H9 (cell line): ENCODE data around the gene BAIAP2L1. TPM values are rescaled to one million over a fixed set of nuclear protein-coding genes. Genes with fewer than 3 reads are reported as not detected.

ENCODE experiments used
- DNase-seq: peaks from one replicate; pipeline ENCODE4 v3.0.0-alpha.2; 2017
- H2AFZ ChIP-seq: one replicate; pipeline ENCODE4 v1.6.1; 2013; ENCODE audit warnings: mild to moderate bottlenecking, low read length, control low read depth, moderate library complexity
- H2AK5ac ChIP-seq: 2 replicates; pipeline ENCODE4 v1.6.1; 2013; ENCODE audit warnings: low read length, control low read depth, mixed read lengths; ENCODE audit not compliant: insufficient read length
- H2BK120ac ChIP-seq: one replicate; pipeline ENCODE4 v1.6.1; 2013; ENCODE audit warnings: low read depth, mild to moderate bottlenecking, low read length, control low read depth, inconsistent platforms; ENCODE audit not compliant: poor library complexity, severe bottlenecking
- H2BK12ac ChIP-seq: 2 replicates; pipeline ENCODE4 v1.6.1; 2013; ENCODE audit warnings: low read length, control low read depth, mixed read lengths, low read depth; ENCODE audit not compliant: insufficient read length
- H2BK15ac ChIP-seq: 2 replicates; pipeline ENCODE4 v1.6.1; 2013; ENCODE audit warnings: low read depth, low read length, control low read depth
- H2BK20ac ChIP-seq: one replicate; pipeline ENCODE4 v1.6.1; 2013; ENCODE audit warnings: low read depth, mild to moderate bottlenecking, low read length, control low read depth, inconsistent platforms; ENCODE audit not compliant: poor library complexity, severe bottlenecking
- H2BK5ac ChIP-seq: 2 replicates; pipeline ENCODE4 v1.6.1; 2013; ENCODE audit warnings: low read length, control low read depth, mixed read lengths; ENCODE audit not compliant: insufficient read length
- H3K14ac ChIP-seq: 2 replicates; pipeline ENCODE4 v1.6.1; 2013; ENCODE audit warnings: low read length, control low read depth; ENCODE audit not compliant: insufficient read depth
- H3K18ac ChIP-seq: 2 replicates; pipeline ENCODE4 v1.6.1; 2013; ENCODE audit warnings: low read depth, mild to moderate bottlenecking, mixed read lengths, low read length, control low read depth; ENCODE audit not compliant: insufficient read length
- H3K23ac ChIP-seq: 2 replicates; pipeline ENCODE4 v1.6.1; 2013; ENCODE audit warnings: low read length, control low read depth, mixed read lengths, low read depth; ENCODE audit not compliant: insufficient read length
- H3K23me2 ChIP-seq: 2 replicates; pipeline ENCODE4 v1.6.1; 2013; ENCODE audit warnings: low read depth, mild to moderate bottlenecking, mixed read lengths, low read length, control low read depth; ENCODE audit not compliant: insufficient read length, poor library complexity, severe bottlenecking
- H3K27ac ChIP-seq: 2 replicates; pipeline ENCODE4 v1.5.1; 2013; ENCODE audit warnings: low read length, control low read depth, mixed read lengths, low read depth; ENCODE audit not compliant: insufficient read length
- H3K27me3 ChIP-seq: 2 replicates; pipeline ENCODE4 v1.6.1; 2013; ENCODE audit warnings: low read length, control low read depth, inconsistent platforms; ENCODE audit not compliant: insufficient read depth
- H3K4ac ChIP-seq: 2 replicates; pipeline ENCODE4 v1.6.1; 2013; ENCODE audit warnings: low read depth, mild to moderate bottlenecking, control low read depth, inconsistent platforms, low read length, moderate library complexity
- H3K4me1 ChIP-seq: 2 replicates; pipeline ENCODE4 v1.6.1; 2013; ENCODE audit warnings: low read length, control low read depth, inconsistent platforms; ENCODE audit not compliant: insufficient read depth
- H3K4me2 ChIP-seq: 2 replicates; pipeline ENCODE4 v1.6.1; 2013; ENCODE audit warnings: low read length, control low read depth, mixed read lengths; ENCODE audit not compliant: insufficient read length, insufficient read depth
- H3K56ac ChIP-seq: 2 replicates; pipeline ENCODE4 v1.6.1; 2013; ENCODE audit warnings: low read depth, mild to moderate bottlenecking, mixed read lengths, low read length, control low read depth; ENCODE audit not compliant: insufficient read length
- H3K79me1 ChIP-seq: 2 replicates; pipeline ENCODE4 v1.6.1; 2013; ENCODE audit warnings: low read depth, mild to moderate bottlenecking, moderate library complexity, low read length, control low read depth, inconsistent platforms; ENCODE audit not compliant: insufficient read depth, poor library complexity, severe bottlenecking
- H3K79me2 ChIP-seq: 2 replicates; pipeline ENCODE4 v1.6.1; 2013; ENCODE audit warnings: low read length, control low read depth, inconsistent platforms; ENCODE audit not compliant: insufficient read depth
- H3K9ac ChIP-seq: 2 replicates; pipeline ENCODE4 v1.6.1; 2013; ENCODE audit warnings: low read length, control low read depth, mixed read lengths; ENCODE audit not compliant: insufficient read length; ENCODE audit errors: extremely low read depth
- H3K9me3 ChIP-seq: one replicate; pipeline ENCODE4 v1.6.1; 2013; ENCODE audit warnings: low read depth, low read length, inconsistent platforms; ENCODE audit not compliant: control insufficient read depth
- H3T11ph ChIP-seq: one replicate; pipeline ENCODE4 v1.6.1; 2013; ENCODE audit warnings: mild to moderate bottlenecking, low read length, control low read depth, inconsistent platforms
- H4K20me1 ChIP-seq: one replicate; pipeline ENCODE4 v1.6.1; 2013; ENCODE audit not compliant: control insufficient read depth, insufficient read length, insufficient read depth
- H4K5ac ChIP-seq: 2 replicates; pipeline ENCODE4 v1.6.1; 2013; ENCODE audit warnings: low read depth, mild to moderate bottlenecking, mixed read lengths, low read length, control low read depth; ENCODE audit not compliant: insufficient read length
- H4K8ac ChIP-seq: replicated peaks from 2 replicates; pipeline ENCODE4 v1.6.1; 2013; ENCODE audit warnings: low read length, control low read depth, mixed read lengths, low read depth; ENCODE audit not compliant: insufficient read length
- H4K91ac ChIP-seq: 2 replicates; pipeline ENCODE4 v1.6.1; 2013; ENCODE audit warnings: low read depth, mild to moderate bottlenecking, moderate library complexity, mixed read lengths, low read length, control low read depth; ENCODE audit not compliant: insufficient read length
- H3K27ac Mint-ChIP-seq, 3 experiments: 2 replicates in 2 of 3; 3 replicates in 1 of 3; pipeline ENCODE4 v1.8.0; 2020 to 2021; ENCODE audit warnings: mixed read lengths in 3 of 3, mild to moderate bottlenecking in 1 of 3, moderate library complexity in 1 of 3
- H3K27me3 Mint-ChIP-seq: 2 replicates; pipeline ENCODE4 v1.8.0; 2021; ENCODE audit warnings: low read depth, mild to moderate bottlenecking, moderate library complexity, mixed read lengths
- H3K36me3 Mint-ChIP-seq, 3 experiments: 2 replicates in 2 of 3; 3 replicates in 1 of 3; pipeline ENCODE4 v1.8.0; 2020 to 2021; ENCODE audit warnings: low read depth in 3 of 3, mixed read lengths in 3 of 3; ENCODE audit not compliant: insufficient read depth in 1 of 3
- H3K4me1 Mint-ChIP-seq, 2 experiments: 2 replicates each; pipeline ENCODE4 v1.8.0; 2020; ENCODE audit warnings: mixed read lengths in 2 of 2
- H3K4me3 Mint-ChIP-seq, 2 experiments: 2 replicates in 1 of 2; 3 replicates in 1 of 2; pipeline ENCODE4 v1.8.0; 2020 to 2021; ENCODE audit warnings: mild to moderate bottlenecking in 2 of 2, mixed read lengths in 2 of 2, moderate library complexity in 1 of 2
- H3K9me3 Mint-ChIP-seq, 2 experiments: 2 replicates in 1 of 2; 3 replicates in 1 of 2; pipeline ENCODE4 v1.8.0; 2020; ENCODE audit warnings: mild to moderate bottlenecking in 2 of 2, mixed read lengths in 2 of 2, moderate library complexity in 1 of 2
- WGBS: extraction: QIAGEN DNeasy Blood & Tissue Kit; methylation state at CpG from one replicate; pipeline ENCODE4 v1.1.7; 2013; ENCODE audit warnings: missing lambda C conversion rate, low lambda C conversion rate, mixed read lengths; ENCODE audit not compliant: insufficient read length; ENCODE audit errors: extremely low coverage; 5-methylcytosine and 5-hydroxymethylcytosine counted together
- total RNA-seq: library from RNA; stranded (reverse); gene quantifications from 2 replicates; pipeline ENCODE4 v1.2.1, GENCODE V29; 2021
- TF ChIP-seq, protein P1 (sequence below): fragments of 200-600 bp; sonication (generic); conservative IDR thresholded peaks from 3 replicates; pipeline ENCODE4 v1.8.0; 2021; ENCODE audit warnings: antibody characterized with exemption, mild to moderate bottlenecking

The BAIAP2L1 gene
- total RNA-seq, 1 experiment from 2014 or later = 25.9 TPM

DNA sequence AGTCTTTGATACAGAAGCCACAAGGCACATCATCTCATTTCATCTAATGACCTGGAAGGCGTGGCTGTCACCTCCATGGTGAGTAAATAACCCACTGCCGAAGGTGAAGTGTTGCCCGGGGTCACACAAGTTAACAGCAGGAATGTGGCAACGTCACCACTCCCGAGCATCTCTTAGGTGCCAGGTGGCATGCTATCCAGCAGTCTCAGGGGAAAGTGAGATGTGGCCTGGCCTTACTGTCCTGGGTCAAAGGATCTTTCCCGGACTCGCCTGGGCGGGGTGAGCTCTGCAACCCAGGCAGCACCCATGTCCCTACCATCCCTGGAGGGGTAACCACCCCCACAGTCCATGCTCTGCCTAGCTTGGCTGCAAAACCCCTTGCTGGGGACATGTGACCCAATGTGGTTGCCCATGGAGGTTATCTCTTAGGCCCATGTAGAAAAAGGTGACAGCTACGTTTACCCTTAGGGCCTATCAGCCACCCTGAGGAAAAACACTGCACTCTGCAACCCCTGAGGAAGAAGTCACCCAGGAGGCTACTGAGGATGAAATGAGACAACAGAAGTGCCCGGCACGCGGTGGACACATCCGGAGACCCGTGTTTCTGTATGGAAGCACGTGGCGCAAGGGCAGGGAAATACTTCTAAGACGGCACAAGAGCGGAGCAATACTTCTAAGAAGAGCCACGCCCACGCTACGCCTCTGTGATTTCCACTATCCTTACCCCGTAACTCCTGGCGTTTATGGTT lies 52.0 kb downstream of the BAIAP2L1 start:
- Mint-ChIP-seq H3K4me3 (no peak overlapping the region), H3K4me1 (peaks cover 0 to under 1% of the 10 kb centered on the region in 2 experiments; a peak in 2 of 4 replicates), H3K27me3 (no peaks in the 10 kb centered on the region), H3K36me3 (peaks cover 5 to 28% (median 20%) of the 10 kb centered on the region in 3 experiments; a peak in 5 of 7 replicates), H3K27ac (0 out of 7 replicates have a peak overlapping the region, but pooled peaks of 1 of the 3 experiments have one; percentile 12), H3K9me3 (no peaks in the 10 kb centered on the region)
- Histone ChIP-seq H3K9ac (no peak overlapping the region), H2BK12ac (no peak overlapping the region), H2BK15ac (no peak overlapping the region), H3K79me1 (peaks cover 3% of the 10 kb centered on the region), H2BK20ac (no peak overlapping the region), H3K23me2 (no peaks in the 10 kb centered on the region), H3K14ac (no peak overlapping the region), H2AK5ac (no peak overlapping the region), H3K4me1 (no peaks in the 10 kb centered on the region), H3K56ac (no peak overlapping the region), H3K4me2 (no peak overlapping the region), H3K9me3 (no peaks in the 10 kb centered on the region), H3K79me2 (no peaks in the 10 kb centered on the region), H3K18ac (no peak overlapping the region), H4K5ac (no peak overlapping the region), H3K4ac (no peak overlapping the region), H3K27me3 (no peaks in the 10 kb centered on the region), H2AFZ (no peak overlapping the region), H2BK5ac (no peak overlapping the region), H3T11ph (no peak overlapping the region), H4K20me1 (no peaks in the 10 kb centered on the region), H3K23ac (no peak overlapping the region), H2BK120ac (no peak overlapping the region), H4K8ac (no peak overlapping the region), H4K91ac (no peak overlapping the region), H3K27ac (no peak overlapping the region)
- TF ChIP-seq, protein P1, sequence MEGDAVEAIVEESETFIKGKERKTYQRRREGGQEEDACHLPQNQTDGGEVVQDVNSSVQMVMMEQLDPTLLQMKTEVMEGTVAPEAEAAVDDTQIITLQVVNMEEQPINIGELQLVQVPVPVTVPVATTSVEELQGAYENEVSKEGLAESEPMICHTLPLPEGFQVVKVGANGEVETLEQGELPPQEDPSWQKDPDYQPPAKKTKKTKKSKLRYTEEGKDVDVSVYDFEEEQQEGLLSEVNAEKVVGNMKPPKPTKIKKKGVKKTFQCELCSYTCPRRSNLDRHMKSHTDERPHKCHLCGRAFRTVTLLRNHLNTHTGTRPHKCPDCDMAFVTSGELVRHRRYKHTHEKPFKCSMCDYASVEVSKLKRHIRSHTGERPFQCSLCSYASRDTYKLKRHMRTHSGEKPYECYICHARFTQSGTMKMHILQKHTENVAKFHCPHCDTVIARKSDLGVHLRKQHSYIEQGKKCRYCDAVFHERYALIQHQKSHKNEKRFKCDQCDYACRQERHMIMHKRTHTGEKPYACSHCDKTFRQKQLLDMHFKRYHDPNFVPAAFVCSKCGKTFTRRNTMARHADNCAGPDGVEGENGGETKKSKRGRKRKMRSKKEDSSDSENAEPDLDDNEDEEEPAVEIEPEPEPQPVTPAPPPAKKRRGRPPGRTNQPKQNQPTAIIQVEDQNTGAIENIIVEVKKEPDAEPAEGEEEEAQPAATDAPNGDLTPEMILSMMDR = no peak
- no CpG with 5 or more reads among the region's 23 CpGs for WGBS
- no peak for DNase-seq
